IPS-18c (cell line): Measurements from ENCODE around the gene SCUBE1.

ENCODE experiments used
- H3K4me3 ChIP-seq: 2 replicates; pipeline ENCODE4 v1.7.0; 2013; ENCODE audit warnings: low read depth, mild to moderate bottlenecking, low read length, moderate library complexity; ENCODE audit not compliant: insufficient read depth
- H3K9me3 ChIP-seq: one replicate; pipeline ENCODE4 v1.6.1; 2013; ENCODE audit warnings: mild to moderate bottlenecking, low read length, moderate library complexity; ENCODE audit not compliant: control insufficient read depth, insufficient read depth

SCUBE1 gene

GRCh38 chr22:43343262-43343669, at the start of gene SCUBE1:
SCUBE1 (minus strand) TSS chr22:43343372; CDS start chr22:43343261, 111 bp downstream.
- Histone ChIP-seq H3K9me3 (peaks cover 2% of the 10 kb centered on the region), H3K4me3 (peak within 1 kb of the TSS; percentile 49)

- Histone ChIP-seq H3K9me3 (no peaks in the 10 kb centered on the region), H3K4me3 (no peak overlapping the region)
Measured at GRCh38 chr22:43392385-43392989, 49.3 kb upstream of the SCUBE1 start.

- no peaks in the 10 kb centered on the region for H3K9me3 ChIP-seq
Measured at GRCh38 chr22:43391306-43391705, 48.1 kb upstream of the SCUBE1 start.

GRCh38 chr22:43390872-43391271, 47.7 kb upstream of the SCUBE1 start:
- Histone ChIP-seq H3K9me3 (no peaks in the 10 kb centered on the region), H3K4me3 (no peak overlapping the region)

More at GRCh38 chr22:43391306-43391705, 48.1 kb upstream of the SCUBE1 start:
- H3K4me3 ChIP-seq = no peak overlapping the region

- Histone ChIP-seq H3K9me3 (no peaks in the 10 kb centered on the region), H3K4me3 (no peak overlapping the region)
Measured at GRCh38 chr22:43390166-43390565, 47.0 kb upstream of the SCUBE1 start.

GRCh38 chr22:43389227-43389836, 46.2 kb upstream of the SCUBE1 start:
- no peaks in the 10 kb centered on the region for H3K9me3 ChIP-seq
- no peak overlapping the region for H3K4me3 ChIP-seq

GRCh38 chr22:43388420-43388851, 45.3 kb upstream of the SCUBE1 start:
- no peak overlapping the region for H3K4me3 ChIP-seq
- H3K9me3 ChIP-seq = no peaks in the 10 kb centered on the region

GRCh38 chr22:43387815-43388214, 44.6 kb upstream of the SCUBE1 start:
- Histone ChIP-seq H3K9me3 (no peaks in the 10 kb centered on the region), H3K4me3 (no peak overlapping the region)

- H3K4me3 ChIP-seq = no peak overlapping the region
- H3K9me3 ChIP-seq = no peaks in the 10 kb centered on the region
Measured at GRCh38 chr22:43385770-43386641, 42.8 kb upstream of the SCUBE1 start.

GRCh38 chr22:43384863-43385262, 41.7 kb upstream of the SCUBE1 start:
- H3K9me3 ChIP-seq = no peaks in the 10 kb centered on the region
- H3K4me3 ChIP-seq = no peak overlapping the region

- Histone ChIP-seq H3K9me3 (no peaks in the 10 kb centered on the region), H3K4me3 (no peak overlapping the region)
Measured at GRCh38 chr22:43381693-43382092, 38.5 kb upstream of the SCUBE1 start.

- no peak overlapping the region for H3K4me3 ChIP-seq
Measured at GRCh38 chr22:43377896-43378704, 34.9 kb upstream of the SCUBE1 start.

GRCh38 chr22:43377548-43377895, 34.4 kb upstream of the SCUBE1 start:
- Histone ChIP-seq H3K9me3 (no peaks in the 10 kb centered on the region), H3K4me3 (no peak overlapping the region)

More at GRCh38 chr22:43377896-43378704, 34.9 kb upstream of the SCUBE1 start:
- H3K9me3 ChIP-seq = no peaks in the 10 kb centered on the region

GRCh38 chr22:43376765-43377547, 33.8 kb upstream of the SCUBE1 start:
- Histone ChIP-seq H3K9me3 (no peaks in the 10 kb centered on the region), H3K4me3 (no peak overlapping the region)

- H3K9me3 ChIP-seq = no peaks in the 10 kb centered on the region
- no peak overlapping the region for H3K4me3 ChIP-seq
Measured at GRCh38 chr22:43375951-43376455, 32.8 kb upstream of the SCUBE1 start.

- H3K4me3 ChIP-seq = no peak overlapping the region
- peaks cover 3% of the 10 kb centered on the region for H3K9me3 ChIP-seq
Measured at GRCh38 chr22:43370036-43370435, 26.9 kb upstream of the SCUBE1 start.
